Neural cell (in vitro differentiated cells): ENCODE data around the gene TGFBI. TPM values are rescaled to one million over a fixed set of nuclear protein-coding genes. Genes with fewer than 3 reads are reported as not detected.

Source experiments
- H2AFZ ChIP-seq: fragments of 200-600, 300-800 bp; sonication (generic), shearing (Covaris generic); 2 replicates; pipeline ENCODE4 v1.6.0; 2014; ENCODE audit warnings: low read depth, mild to moderate bottlenecking, antibody characterized with exemption, low read length, moderate library complexity
- H3F3A ChIP-seq: fragments of 200-600 bp; shearing (Covaris generic); 2 replicates; pipeline ENCODE4 v1.6.1; 2016; ENCODE audit warnings: mild to moderate bottlenecking, moderate library complexity, mixed read lengths, antibody characterized with exemption, low read length; ENCODE audit not compliant: insufficient read depth, poor library complexity, severe bottlenecking
- H3K27ac ChIP-seq: fragments of 200-600, 300-800 bp; sonication (generic), shearing (Covaris generic); 2 replicates; pipeline ENCODE4 v1.5.1; 2014; ENCODE audit warnings: mild to moderate bottlenecking, low read length, moderate library complexity
- H3K27me3 ChIP-seq: fragments of 300-800, 200-600 bp; sonication (generic), shearing (Covaris generic); 2 replicates; pipeline ENCODE4 v1.6.0; 2014; ENCODE audit warnings: mild to moderate bottlenecking, low read depth, low read length, moderate library complexity; ENCODE audit not compliant: insufficient read depth
- H3K36me3 ChIP-seq: fragments of 300-800, 200-600 bp; sonication (generic), shearing (Covaris generic); 2 replicates; pipeline ENCODE4 v1.5.1; 2014; ENCODE audit warnings: mild to moderate bottlenecking, antibody characterized with exemption, low read length, moderate library complexity; ENCODE audit not compliant: insufficient read depth
- H3K4me2 ChIP-seq: fragments of 300-800, 200-600 bp; sonication (generic), shearing (Covaris generic); 2 replicates; pipeline ENCODE4 v1.6.0; 2014; ENCODE audit warnings: mild to moderate bottlenecking, low read length
- H3K4me3 ChIP-seq: fragments of 300-800, 200-600 bp; sonication (generic), shearing (Covaris generic); 2 replicates; pipeline ENCODE4 v1.5.1; 2014; ENCODE audit warnings: mild to moderate bottlenecking, low read length, moderate library complexity
- H3K79me2 ChIP-seq: fragments of 200-600 bp; shearing (Covaris generic); replicated peaks from 2 replicates; pipeline ENCODE4 v1.6.0; 2014; ENCODE audit warnings: mild to moderate bottlenecking, low read length, moderate library complexity; ENCODE audit not compliant: insufficient read depth
- H3K9ac ChIP-seq: fragments of 300-800, 200-600 bp; sonication (generic), shearing (Covaris generic); 2 replicates; pipeline ENCODE4 v1.6.1; 2016; ENCODE audit warnings: mild to moderate bottlenecking, low read length, mixed read lengths
- H3K9me2 ChIP-seq: fragments of 200-600 bp; shearing (Covaris generic); 2 replicates; pipeline ENCODE4 v1.6.1; 2016; ENCODE audit warnings: mild to moderate bottlenecking, low read length, mixed read lengths; ENCODE audit not compliant: insufficient read depth
- H3K9me3 ChIP-seq: fragments of 200-600, 300-800 bp; sonication (generic), shearing (Covaris generic); 2 replicates; pipeline ENCODE4 v1.6.1; 2016; ENCODE audit warnings: mild to moderate bottlenecking, mixed run types, low read length, moderate library complexity, mixed read lengths
- H4K20me1 ChIP-seq: fragments of 200-600 bp; shearing (Covaris generic); 2 replicates; pipeline ENCODE4 v1.6.1; 2016; ENCODE audit warnings: mild to moderate bottlenecking, mixed run types; ENCODE audit not compliant: insufficient read depth
- CTCF ChIP-seq: fragments of 450-650 bp; IDR thresholded peaks from 2 replicates; pipeline ENCODE4 v1.5.1; 2014; ENCODE audit warnings: antibody characterized with exemption, mild to moderate bottlenecking, moderate library complexity; ENCODE audit not compliant: poor library complexity, severe bottlenecking
- EP300 ChIP-seq: fragments of 450-650 bp; conservative IDR thresholded peaks from 2 replicates; pipeline ENCODE4 v1.6.1; 2014; ENCODE audit warnings: antibody characterized with exemption, mild to moderate bottlenecking, moderate library complexity; ENCODE audit not compliant: poor library complexity, severe bottlenecking
- EZH2 ChIP-seq: fragments of 200-600, 300-800 bp; shearing (Covaris generic), sonication (generic); IDR thresholded peaks from 2 replicates; pipeline ENCODE4 v1.6.1; 2014; ENCODE audit warnings: antibody characterized with exemption, low read length, borderline replicate concordance, mild to moderate bottlenecking; ENCODE audit not compliant: insufficient read depth, poor library complexity, severe bottlenecking
- MXI1 ChIP-seq: fragments of 450-650 bp; conservative IDR thresholded peaks from 2 replicates; pipeline ENCODE4 v1.6.1; 2014; ENCODE audit warnings: antibody characterized with exemption, mild to moderate bottlenecking; ENCODE audit not compliant: poor library complexity, severe bottlenecking
- POLR2AphosphoS5 ChIP-seq: IDR thresholded peaks from 2 replicates; pipeline ENCODE4 v1.6.1; 2012
- RAD21 ChIP-seq: fragments of 450-650 bp; conservative IDR thresholded peaks from 2 replicates; pipeline ENCODE4 v1.6.1; 2014; ENCODE audit warnings: antibody characterized with exemption, mild to moderate bottlenecking, moderate library complexity
- REST ChIP-seq: IDR thresholded peaks from 2 replicates; pipeline ENCODE4 v1.6.1; 2012; ENCODE audit warnings: borderline replicate concordance
- SMC3 ChIP-seq: fragments of 450-650 bp; conservative IDR thresholded peaks from 2 replicates; pipeline ENCODE4 v1.6.1; 2014; ENCODE audit warnings: antibody characterized with exemption, mild to moderate bottlenecking, moderate library complexity; ENCODE audit not compliant: poor library complexity
- TAF1 ChIP-seq: IDR thresholded peaks from 2 replicates; pipeline ENCODE4 v1.6.1; 2012; ENCODE audit warnings: low read depth
- polyA plus RNA-seq: library from polyadenylated mRNA; depleted of rRNA; stranded (reverse); fragments of >200 nt; gene quantifications from 2 replicates; pipeline ENCODE4 v1.2.3, GENCODE V29; 2014

The TGFBI gene
- polyA plus RNA-seq, 1 donor from 2014 or later: 0.71 TPM

GRCh38 chr5:136094913-136095641 lies 66.3 kb downstream of the TGFBI start:
- Histone ChIP-seq H3K4me3 (no peak overlapping the region), H4K20me1 (no peaks in the 10 kb centered on the region), H3F3A (no peaks in the 10 kb centered on the region), H3K9me3 (no peaks in the 10 kb centered on the region), H3K9ac (no peak overlapping the region), H3K9me2 (no peaks in the 10 kb centered on the region), H3K79me2 (no peaks in the 10 kb centered on the region), H3K27me3 (no peaks in the 10 kb centered on the region), H3K4me2 (no peak overlapping the region), H2AFZ (no peak overlapping the region), H3K36me3 (no peaks in the 10 kb centered on the region), H3K27ac (no peak overlapping the region)
- TF ChIP-seq EZH2 (no peak), SMC3 (no peak), MXI1 (no peak), EP300 (no peak), REST (no peak), POLR2AphosphoS5 (no peak), RAD21 (no peak), CTCF (no peak), TAF1 (no peak)

GRCh38 chr5:136098176-136098575 lies 69.4 kb downstream of the TGFBI start:
- Histone ChIP-seq H3K36me3 (no peaks in the 10 kb centered on the region), H3K27ac (no peak overlapping the region), H4K20me1 (no peaks in the 10 kb centered on the region), H3K4me2 (no peak overlapping the region), H2AFZ (no peak overlapping the region), H3F3A (no peaks in the 10 kb centered on the region), H3K27me3 (no peaks in the 10 kb centered on the region), H3K9me3 (no peaks in the 10 kb centered on the region), H3K9me2 (no peaks in the 10 kb centered on the region), H3K9ac (no peak overlapping the region), H3K4me3 (no peak overlapping the region), H3K79me2 (no peaks in the 10 kb centered on the region)
- TF ChIP-seq REST (no peak), CTCF (no peak), EZH2 (no peak), MXI1 (no peak)
